ENCODE results near the gene CRYBG1. TPM values are rescaled to one million over a fixed set of nuclear protein-coding genes. Genes with fewer than 3 reads are reported as not detected.

The CRYBG1 gene
- total RNA-seq, 1 donor from 2014 or later, result 33.6 TPM

Other genes with a start within 250 kb of the CRYBG1 start
- gene ATG5, start 35.0 kb upstream of the CRYBG1 start, total RNA-seq, result 29.7 and 30.3 TPM in 2 replicates